Panc1 (cell line): ENCODE measurements around the gene KCNH3.

Experiments used
- CTCF ChIP-seq: fragments of 450-650 bp; IDR thresholded peaks from 2 replicates; pipeline ENCODE4 v1.5.1; 2017; ENCODE audit warnings: mild to moderate bottlenecking
- POLR2AphosphoS5 ChIP-seq: IDR thresholded peaks from 2 replicates; pipeline ENCODE4 v1.6.1; 2012; ENCODE audit warnings: mild to moderate bottlenecking, low read depth, low read length, moderate library complexity
- TCF7L2 ChIP-seq: IDR thresholded peaks from 2 replicates; pipeline ENCODE4 v1.6.1; 2011; ENCODE audit warnings: mild to moderate bottlenecking, low read depth, low read length, inconsistent platforms
- TF ChIP-seq, protein P1 (sequence below), 2 experiments: IDR thresholded peaks; 2 replicates each; pipeline ENCODE4 v1.6.1; 2011 to 2012; ENCODE audit warnings: low read depth in 2 of 2, control low read depth in 1 of 2, low read length in 1 of 2, mild to moderate bottlenecking in 1 of 2, moderate library complexity in 1 of 2; ENCODE audit not compliant: insufficient read depth in 1 of 2

DNA sequence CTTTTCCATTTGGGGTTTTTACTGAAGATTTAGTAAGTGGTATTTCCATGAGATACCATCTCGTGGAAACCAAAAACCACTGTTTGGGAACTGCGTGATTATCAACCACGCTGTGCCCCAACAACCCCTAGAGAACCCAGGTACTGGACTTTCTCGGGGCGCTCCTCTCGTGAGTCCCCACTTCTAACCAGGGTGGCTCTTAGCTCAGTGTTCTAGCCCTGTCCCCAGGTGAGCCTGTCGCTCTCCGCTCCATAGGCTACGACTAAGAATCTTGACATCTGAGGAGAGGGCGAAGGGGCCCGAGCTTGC lies 28.4 kb downstream of the KCNH3 start:
- no peak for TF ChIP-seq CTCF
- TF ChIP-seq, protein P1, sequence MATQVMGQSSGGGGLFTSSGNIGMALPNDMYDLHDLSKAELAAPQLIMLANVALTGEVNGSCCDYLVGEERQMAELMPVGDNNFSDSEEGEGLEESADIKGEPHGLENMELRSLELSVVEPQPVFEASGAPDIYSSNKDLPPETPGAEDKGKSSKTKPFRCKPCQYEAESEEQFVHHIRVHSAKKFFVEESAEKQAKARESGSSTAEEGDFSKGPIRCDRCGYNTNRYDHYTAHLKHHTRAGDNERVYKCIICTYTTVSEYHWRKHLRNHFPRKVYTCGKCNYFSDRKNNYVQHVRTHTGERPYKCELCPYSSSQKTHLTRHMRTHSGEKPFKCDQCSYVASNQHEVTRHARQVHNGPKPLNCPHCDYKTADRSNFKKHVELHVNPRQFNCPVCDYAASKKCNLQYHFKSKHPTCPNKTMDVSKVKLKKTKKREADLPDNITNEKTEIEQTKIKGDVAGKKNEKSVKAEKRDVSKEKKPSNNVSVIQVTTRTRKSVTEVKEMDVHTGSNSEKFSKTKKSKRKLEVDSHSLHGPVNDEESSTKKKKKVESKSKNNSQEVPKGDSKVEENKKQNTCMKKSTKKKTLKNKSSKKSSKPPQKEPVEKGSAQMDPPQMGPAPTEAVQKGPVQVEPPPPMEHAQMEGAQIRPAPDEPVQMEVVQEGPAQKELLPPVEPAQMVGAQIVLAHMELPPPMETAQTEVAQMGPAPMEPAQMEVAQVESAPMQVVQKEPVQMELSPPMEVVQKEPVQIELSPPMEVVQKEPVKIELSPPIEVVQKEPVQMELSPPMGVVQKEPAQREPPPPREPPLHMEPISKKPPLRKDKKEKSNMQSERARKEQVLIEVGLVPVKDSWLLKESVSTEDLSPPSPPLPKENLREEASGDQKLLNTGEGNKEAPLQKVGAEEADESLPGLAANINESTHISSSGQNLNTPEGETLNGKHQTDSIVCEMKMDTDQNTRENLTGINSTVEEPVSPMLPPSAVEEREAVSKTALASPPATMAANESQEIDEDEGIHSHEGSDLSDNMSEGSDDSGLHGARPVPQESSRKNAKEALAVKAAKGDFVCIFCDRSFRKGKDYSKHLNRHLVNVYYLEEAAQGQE (IDR thresholded peaks at IDR 0.05; ENCODE audit: insufficient read depth in 1 of 2, low read depth in 2 of 2, low read length in 1 of 2) = no peak
- TF ChIP-seq POLR2AphosphoS5 = no peak
- TF ChIP-seq TCF7L2 = no peak
